ENCODE measurements around the gene TUBD1.
A peak's percentile ranks its signal among the peaks of the same experiment; 100 is the strongest.

DNA sequence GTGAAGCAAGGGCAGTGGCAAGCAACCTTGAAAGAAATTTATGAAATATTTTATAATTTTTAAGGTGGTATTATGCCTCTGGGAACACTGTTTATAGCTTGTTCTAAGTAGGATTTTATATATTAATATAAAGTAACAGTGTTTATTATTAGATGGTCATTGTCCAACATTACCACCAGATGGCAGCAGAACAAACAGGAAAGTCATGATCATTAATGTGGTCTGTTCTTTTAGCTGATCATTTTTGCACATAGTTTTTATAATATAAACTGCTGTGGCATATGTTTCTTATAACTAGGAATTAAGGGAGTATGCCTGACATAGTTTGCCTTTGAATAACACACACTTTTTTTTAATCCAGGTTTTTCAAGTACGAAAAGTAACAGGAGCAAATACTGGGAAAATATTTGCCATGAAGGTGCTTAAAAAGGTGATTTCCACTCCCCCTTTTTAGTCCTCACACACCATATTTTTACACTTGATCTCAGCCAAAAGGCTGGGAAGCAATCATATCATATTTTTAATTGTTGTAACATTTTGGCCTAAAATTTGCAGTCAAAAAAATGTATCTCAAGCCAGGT is 21.6 kb upstream of the TUBD1 start:
- TF ChIP-seq, protein P1, sequence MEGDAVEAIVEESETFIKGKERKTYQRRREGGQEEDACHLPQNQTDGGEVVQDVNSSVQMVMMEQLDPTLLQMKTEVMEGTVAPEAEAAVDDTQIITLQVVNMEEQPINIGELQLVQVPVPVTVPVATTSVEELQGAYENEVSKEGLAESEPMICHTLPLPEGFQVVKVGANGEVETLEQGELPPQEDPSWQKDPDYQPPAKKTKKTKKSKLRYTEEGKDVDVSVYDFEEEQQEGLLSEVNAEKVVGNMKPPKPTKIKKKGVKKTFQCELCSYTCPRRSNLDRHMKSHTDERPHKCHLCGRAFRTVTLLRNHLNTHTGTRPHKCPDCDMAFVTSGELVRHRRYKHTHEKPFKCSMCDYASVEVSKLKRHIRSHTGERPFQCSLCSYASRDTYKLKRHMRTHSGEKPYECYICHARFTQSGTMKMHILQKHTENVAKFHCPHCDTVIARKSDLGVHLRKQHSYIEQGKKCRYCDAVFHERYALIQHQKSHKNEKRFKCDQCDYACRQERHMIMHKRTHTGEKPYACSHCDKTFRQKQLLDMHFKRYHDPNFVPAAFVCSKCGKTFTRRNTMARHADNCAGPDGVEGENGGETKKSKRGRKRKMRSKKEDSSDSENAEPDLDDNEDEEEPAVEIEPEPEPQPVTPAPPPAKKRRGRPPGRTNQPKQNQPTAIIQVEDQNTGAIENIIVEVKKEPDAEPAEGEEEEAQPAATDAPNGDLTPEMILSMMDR (IDR thresholded peaks at IDR 0.05; ENCODE audit: low read depth, low read length, missing input control), result peak; percentile 57
- TF ChIP-seq, protein P2, sequence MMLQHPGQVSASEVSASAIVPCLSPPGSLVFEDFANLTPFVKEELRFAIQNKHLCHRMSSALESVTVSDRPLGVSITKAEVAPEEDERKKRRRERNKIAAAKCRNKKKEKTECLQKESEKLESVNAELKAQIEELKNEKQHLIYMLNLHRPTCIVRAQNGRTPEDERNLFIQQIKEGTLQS (IDR thresholded peaks at IDR 0.05), result no peak
- TF ChIP-seq SP1 (IDR thresholded peaks at IDR 0.05) (no peak), HNF4G (IDR thresholded peaks at IDR 0.05) (no peak), RAD21 (IDR thresholded peaks at IDR 0.05) (peak; percentile 68 to 76), EGR1 (IDR thresholded peaks at IDR 0.05; ENCODE audit: low read depth in 2 of 2) (no peak), JUND (IDR thresholded peaks at IDR 0.05) (no peak), GABPA (IDR thresholded peaks at IDR 0.05 in 1 of 2, conservative IDR thresholded peaks at IDR 0.05 in 1 of 2) (no peak)
- TF ChIP-seq, protein P3, sequence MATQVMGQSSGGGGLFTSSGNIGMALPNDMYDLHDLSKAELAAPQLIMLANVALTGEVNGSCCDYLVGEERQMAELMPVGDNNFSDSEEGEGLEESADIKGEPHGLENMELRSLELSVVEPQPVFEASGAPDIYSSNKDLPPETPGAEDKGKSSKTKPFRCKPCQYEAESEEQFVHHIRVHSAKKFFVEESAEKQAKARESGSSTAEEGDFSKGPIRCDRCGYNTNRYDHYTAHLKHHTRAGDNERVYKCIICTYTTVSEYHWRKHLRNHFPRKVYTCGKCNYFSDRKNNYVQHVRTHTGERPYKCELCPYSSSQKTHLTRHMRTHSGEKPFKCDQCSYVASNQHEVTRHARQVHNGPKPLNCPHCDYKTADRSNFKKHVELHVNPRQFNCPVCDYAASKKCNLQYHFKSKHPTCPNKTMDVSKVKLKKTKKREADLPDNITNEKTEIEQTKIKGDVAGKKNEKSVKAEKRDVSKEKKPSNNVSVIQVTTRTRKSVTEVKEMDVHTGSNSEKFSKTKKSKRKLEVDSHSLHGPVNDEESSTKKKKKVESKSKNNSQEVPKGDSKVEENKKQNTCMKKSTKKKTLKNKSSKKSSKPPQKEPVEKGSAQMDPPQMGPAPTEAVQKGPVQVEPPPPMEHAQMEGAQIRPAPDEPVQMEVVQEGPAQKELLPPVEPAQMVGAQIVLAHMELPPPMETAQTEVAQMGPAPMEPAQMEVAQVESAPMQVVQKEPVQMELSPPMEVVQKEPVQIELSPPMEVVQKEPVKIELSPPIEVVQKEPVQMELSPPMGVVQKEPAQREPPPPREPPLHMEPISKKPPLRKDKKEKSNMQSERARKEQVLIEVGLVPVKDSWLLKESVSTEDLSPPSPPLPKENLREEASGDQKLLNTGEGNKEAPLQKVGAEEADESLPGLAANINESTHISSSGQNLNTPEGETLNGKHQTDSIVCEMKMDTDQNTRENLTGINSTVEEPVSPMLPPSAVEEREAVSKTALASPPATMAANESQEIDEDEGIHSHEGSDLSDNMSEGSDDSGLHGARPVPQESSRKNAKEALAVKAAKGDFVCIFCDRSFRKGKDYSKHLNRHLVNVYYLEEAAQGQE (IDR thresholded peaks at IDR 0.05), result no peak

Data from liver (tissue), 3 donors.